Right lobe of liver (tissue), 6 donors: ENCODE measurements around the gene TSPAN8. TPM values are rescaled to one million over a fixed set of nuclear protein-coding genes. Genes with fewer than 3 reads are reported as not detected.

Source experiments
- ATAC-seq, 4 donors: fragments of 200-7000 bp; cut with Tn5 transposase; one replicate each; pipeline ENCODE4 v1.9.1; 2020; ENCODE audit warnings: mild to moderate bottlenecking in 4 of 4, moderate library complexity in 4 of 4
- DNase-seq, 3 donors: peaks; one replicate each; pipeline ENCODE4 v3.0.0-alpha.2; 2020
- H3K27ac ChIP-seq, 3 donors: fragments of 200-600 bp; one replicate each; pipeline ENCODE4 v1.8.0; 2022
- H3K27me3 ChIP-seq, 2 donors: fragments of 200-600 bp; one replicate each; pipeline ENCODE4 v1.8.0; 2022
- H3K36me3 ChIP-seq, 4 donors: fragments of 200-600 bp; sonication (generic) in 1 of 4; one replicate each; pipeline versions ENCODE4 v1.5.1 to v1.8.0; 2017 to 2022; ENCODE audit warnings: control low read depth in 1 of 4
- H3K4me1 ChIP-seq, 4 donors: fragments of 200-600 bp; sonication (generic) in 1 of 4; one replicate each; pipeline versions ENCODE4 v1.5.1 to v1.8.0; 2017 to 2022; ENCODE audit warnings: control low read depth in 1 of 4
- H3K4me3 ChIP-seq, 3 donors: fragments of 200-600 bp; one replicate each; pipeline ENCODE4 v1.8.0; 2022
- H3K9me3 ChIP-seq, 4 donors: fragments of 200-600 bp; sonication (generic) in 1 of 4; one replicate each; pipeline versions ENCODE4 v1.5.1 to v1.8.0; 2017 to 2022; ENCODE audit warnings: control low read depth in 1 of 4
- CTCF ChIP-seq, 4 donors: fragments of 200-600 bp in 3 of 4; fragments of 450-650 bp in 1 of 4; IDR thresholded peaks; one replicate each; pipeline versions ENCODE4 v1.5.1 to v1.8.0; 2016 to 2022; ENCODE audit warnings: antibody characterized with exemption in 4 of 4, mild to moderate bottlenecking in 2 of 4
- POLR2A ChIP-seq: fragments of 450-650 bp; IDR thresholded peaks from one replicate; pipeline ENCODE4 v1.6.1; 2017; ENCODE audit warnings: antibody characterized with exemption, mild to moderate bottlenecking
- WGBS: methylation state at CpG from one replicate; pipeline ENCODE4 v1.1.6; 2018; ENCODE audit warnings: low coverage, low lambda C conversion rate; ENCODE audit not compliant: insufficient coverage; ENCODE audit errors: missing lambda C conversion rate; 5-methylcytosine and 5-hydroxymethylcytosine counted together
- intact Hi-C, 2 donors: fragments of 100-400 bp; cut with DNase I; formaldehyde crosslinking; loops; one replicate each; pipeline versions ENCODE4 v1.11.2 to v1.14.1; 2022
- total RNA-seq, 6 experiments: library from RNA; depleted of rRNA in 2 of 6; stranded (reverse); fragments of >200 nt in 2 of 6; fragmentation: NEBNext Ultra II Directional in 3 of 6; extraction: Animal tissue kit (Norgen Biotek cat#: 25700) in 3 of 6; gene quantifications; one replicate each; pipeline versions ENCODE4 v1.1.0 to v1.2.4, GENCODE V29; 2016 to 2023
- donor health status: DM: no; HTN: yes; CAD: no.
- donor health status: DM: no; HTN: no; CAD: no.
- donor health status: DM: no; HTN: no; CAD: no.
- donor health status: DM: no; HTN: yes; CAD: no.
- donor health status: DM: no; HTN: yes; CAD: no.

Gene TSPAN8
- total RNA-seq, 6 experiments from 2014 or later: 2.0 to 12.6 (median 7.8) TPM

- no peaks in the 10 kb centered on the region for H3K9me3 ChIP-seq
- intact Hi-C loops: no loop called here
- no peak overlapping the region for H3K4me3 ChIP-seq
- H3K27ac ChIP-seq: no peak overlapping the region
- H3K4me1 ChIP-seq: peaks cover 0 to 10% (median 4%) of the 10 kb centered on the region in 4 donors
- H3K27me3 ChIP-seq: no peaks in the 10 kb centered on the region
- TF ChIP-seq POLR2A: no peak
- no peak for TF ChIP-seq CTCF (IDR thresholded peaks at IDR 0.05)
- H3K36me3 ChIP-seq: no peaks in the 10 kb centered on the region
- no peak for DNase-seq
- ATAC-seq: no peak
- 80% methylated on average over 1 of the region's 1 CpG for WGBS
These were observed 13.1 kb downstream of the TSPAN8 start for GRCh38 chr12:71144682-71145081.

GRCh38 chr12:71142956-71143355 lies 14.8 kb downstream of the TSPAN8 start:
- no peaks in the 10 kb centered on the region for H3K9me3 ChIP-seq

GRCh38 chr12:71142016-71142415 lies 15.8 kb downstream of the TSPAN8 start:
- WGBS: 77% methylated on average over 2 of the region's 2 CpGs
- intact Hi-C loops: no loop called here
- DNase-seq (no peak), ATAC-seq (no peak)
- Histone ChIP-seq H3K4me1 (peaks cover 0 to 17% (median 5%) of the 10 kb centered on the region in 4 donors), H3K27me3 (no peaks in the 10 kb centered on the region), H3K9me3 (no peaks in the 10 kb centered on the region), H3K36me3 (no peaks in the 10 kb centered on the region), H3K27ac (peak overlapping the region in 2 of 3 donors; percentile 76), H3K4me3 (no peak overlapping the region)
- no peak for TF ChIP-seq POLR2A
- TF ChIP-seq CTCF (IDR thresholded peaks at IDR 0.05): no peak

More at GRCh38 chr12:71142956-71143355, 14.8 kb downstream of the TSPAN8 start:
- WGBS: 77% methylated on average over 5 of the region's 5 CpGs
- no peak overlapping the region for H3K4me3 ChIP-seq
- TF ChIP-seq CTCF (IDR thresholded peaks at IDR 0.05) (no peak), POLR2A (no peak)
- H3K27ac ChIP-seq: no peak overlapping the region
- H3K27me3 ChIP-seq: no peaks in the 10 kb centered on the region
- no peaks in the 10 kb centered on the region for H3K36me3 ChIP-seq
- DNase-seq (no peak), ATAC-seq (no peak)
- intact Hi-C loops: no loop called here
- H3K4me1 ChIP-seq: peaks cover 0 to 17% (median 5%) of the 10 kb centered on the region in 4 donors

GRCh38 chr12:71141378-71141926 lies 16.3 kb downstream of the TSPAN8 start:
- H3K4me1 ChIP-seq: peaks cover 0 to 17% (median 5%) of the 10 kb centered on the region in 4 donors
- WGBS: 21% methylated on average over 1 of the region's 1 CpG
- no peak for TF ChIP-seq POLR2A
- no peak for TF ChIP-seq CTCF (IDR thresholded peaks at IDR 0.05)
- H3K36me3 ChIP-seq: no peaks in the 10 kb centered on the region
- intact Hi-C loops: no loop called here
- ATAC-seq: peak; percentile 84 to 91 (median 89)
- H3K27ac ChIP-seq: peak overlapping the region; percentile 12 to 76 (median 76)
- no peak overlapping the region for H3K4me3 ChIP-seq
- H3K27me3 ChIP-seq: no peaks in the 10 kb centered on the region
- no peaks in the 10 kb centered on the region for H3K9me3 ChIP-seq
- DNase-seq: peak in 1 of 3 donors; percentile 44
